CD4-positive, alpha-beta T cell treated with Interleukin-12 subunit alpha and Interleukin-12 subunit beta, for 1 hour (primary cell): Measurements from ENCODE around the gene NOTCH1.
"Not testable (repeated sequence)": the region's sequence is repeated elsewhere in the genome, so short reads cannot be mapped to it uniquely, and the experiment has no call there.

Source experiments
- DNase-seq: peaks from one replicate; pipeline ENCODE4 v3.0.0-alpha.2; 2020

The NOTCH1 gene

GRCh38 chr9:136545965-136546696, at the start of gene NOTCH1:
TSS of gene NOTCH1 (minus strand) at chr9:136546048. CDS start at chr9:136545786, 262 bp downstream.
- peak; percentile 90 for DNase-seq

GRCh38 chr9:136594492-136594891, 48.6 kb upstream of the NOTCH1 start:
- DNase-seq: no peak

GRCh38 chr9:136593581-136593980, 47.7 kb upstream of the NOTCH1 start:
- DNase-seq: no peak

- DNase-seq: no peak
Measured at GRCh38 chr9:136592666-136593065, 46.8 kb upstream of the NOTCH1 start.

- DNase-seq: no peak
Measured at GRCh38 chr9:136590821-136591752, 45.2 kb upstream of the NOTCH1 start.

GRCh38 chr9:136589766-136590763, 44.2 kb upstream of the NOTCH1 start:
- DNase-seq: no peak

- DNase-seq: no peak
Measured at GRCh38 chr9:136588663-136589464, 43.0 kb upstream of the NOTCH1 start.

- no peak for DNase-seq
Measured at GRCh38 chr9:136587944-136588662, 42.3 kb upstream of the NOTCH1 start.

GRCh38 chr9:136587145-136587943, 41.5 kb upstream of the NOTCH1 start:
- no peak for DNase-seq

GRCh38 chr9:136586391-136586953, 40.6 kb upstream of the NOTCH1 start:
- no peak for DNase-seq

- DNase-seq: no peak
Measured at GRCh38 chr9:136585531-136586120, 39.8 kb upstream of the NOTCH1 start.

- DNase-seq: no peak
Measured at GRCh38 chr9:136584934-136585333, 39.1 kb upstream of the NOTCH1 start.

GRCh38 chr9:136584401-136584932, 38.6 kb upstream of the NOTCH1 start:
- DNase-seq: no peak

- DNase-seq: no peak
Measured at GRCh38 chr9:136582977-136583735, 37.3 kb upstream of the NOTCH1 start.

GRCh38 chr9:136581614-136582447, 36.0 kb upstream of the NOTCH1 start:
- no peak for DNase-seq

- DNase-seq: not testable (repeated sequence)
Measured at GRCh38 chr9:136579650-136580219, 33.9 kb upstream of the NOTCH1 start.
